Stimulated activated CD8-positive, alpha-beta memory T cell treated with anti-CD3 and anti-CD28 coated beads, Interleukin-2, amount 100 ng/mL, for 1 hour (primary cell): ENCODE results near the gene RAPGEF1.
A peak's percentile ranks its signal among the peaks of the same experiment; 100 is the strongest.

ENCODE experiments used
- DNase-seq, 2 donors: peaks; one replicate each; pipeline ENCODE4 v3.0.0-alpha.2; 2020; ENCODE audit warnings: low read depth in 2 of 2

RAPGEF1 gene

GRCh38 chr9:131587906-131588305 lies 152.0 kb downstream of the RAPGEF1 start:
- no peak for DNase-seq

DNA sequence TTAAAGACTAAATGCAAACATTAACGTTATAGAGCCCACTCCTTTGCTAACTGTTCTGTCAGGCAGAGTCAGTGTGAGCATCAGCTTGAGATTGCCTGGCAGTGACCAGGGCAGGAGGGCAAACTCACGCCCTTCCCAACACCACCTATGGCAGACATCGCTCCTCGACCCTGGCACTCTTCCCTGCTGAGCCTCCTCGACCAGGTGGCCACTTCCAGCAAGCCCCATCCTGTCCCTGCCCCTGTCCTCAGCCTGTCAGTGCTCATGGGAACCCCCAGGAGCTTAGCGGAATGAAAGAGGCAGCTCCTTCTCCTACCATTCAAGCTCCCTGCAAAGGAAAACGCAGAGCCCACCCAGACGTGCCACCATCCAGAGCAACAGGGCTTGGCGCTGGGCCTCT lies 152.5 kb downstream of the RAPGEF1 start:
- no peak for DNase-seq

GRCh38 chr9:131585375-131585774 lies 154.5 kb downstream of the RAPGEF1 start:
- DNase-seq, result peak; percentile 16 to 28

DNA sequence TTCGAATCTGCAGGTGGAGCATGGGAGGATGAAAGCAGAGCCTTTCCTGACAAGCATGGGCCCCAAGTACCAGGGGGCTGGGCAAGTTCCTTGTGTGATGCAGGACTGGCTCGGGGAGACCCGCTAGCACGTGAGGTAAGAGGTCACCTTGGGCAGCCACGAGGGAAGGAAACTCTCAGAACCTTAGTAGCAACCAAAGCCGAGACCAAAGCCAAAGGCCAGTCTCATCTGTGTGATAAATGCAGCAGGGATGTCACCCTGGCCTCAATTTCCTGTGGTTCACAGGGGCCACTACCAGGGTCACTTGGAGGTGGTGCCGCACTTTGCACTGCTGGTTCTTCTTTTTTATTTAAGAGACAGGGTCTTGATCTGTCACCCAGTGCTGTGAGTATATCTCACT lies 155.0 kb downstream of the RAPGEF1 start:
- DNase-seq, result no peak

GRCh38 chr9:131583836-131584555 lies 155.9 kb downstream of the RAPGEF1 start:
- DNase-seq, result no peak

DNA sequence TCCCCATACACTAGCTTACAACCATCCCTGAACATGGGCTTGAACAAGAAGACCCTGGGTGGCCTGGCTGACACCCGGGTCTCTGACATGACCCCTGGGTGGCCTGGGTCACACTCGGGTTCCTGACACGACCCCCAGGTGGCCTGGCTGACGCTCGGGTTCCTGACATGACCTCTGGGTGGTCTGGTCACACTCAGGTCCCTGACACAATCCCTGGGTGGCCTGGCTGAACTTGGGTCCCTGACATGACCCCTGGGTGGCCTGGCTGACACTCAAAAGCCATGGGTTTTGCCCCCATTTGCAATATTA lies 156.6 kb downstream of the RAPGEF1 start:
- no peak for DNase-seq

DNA sequence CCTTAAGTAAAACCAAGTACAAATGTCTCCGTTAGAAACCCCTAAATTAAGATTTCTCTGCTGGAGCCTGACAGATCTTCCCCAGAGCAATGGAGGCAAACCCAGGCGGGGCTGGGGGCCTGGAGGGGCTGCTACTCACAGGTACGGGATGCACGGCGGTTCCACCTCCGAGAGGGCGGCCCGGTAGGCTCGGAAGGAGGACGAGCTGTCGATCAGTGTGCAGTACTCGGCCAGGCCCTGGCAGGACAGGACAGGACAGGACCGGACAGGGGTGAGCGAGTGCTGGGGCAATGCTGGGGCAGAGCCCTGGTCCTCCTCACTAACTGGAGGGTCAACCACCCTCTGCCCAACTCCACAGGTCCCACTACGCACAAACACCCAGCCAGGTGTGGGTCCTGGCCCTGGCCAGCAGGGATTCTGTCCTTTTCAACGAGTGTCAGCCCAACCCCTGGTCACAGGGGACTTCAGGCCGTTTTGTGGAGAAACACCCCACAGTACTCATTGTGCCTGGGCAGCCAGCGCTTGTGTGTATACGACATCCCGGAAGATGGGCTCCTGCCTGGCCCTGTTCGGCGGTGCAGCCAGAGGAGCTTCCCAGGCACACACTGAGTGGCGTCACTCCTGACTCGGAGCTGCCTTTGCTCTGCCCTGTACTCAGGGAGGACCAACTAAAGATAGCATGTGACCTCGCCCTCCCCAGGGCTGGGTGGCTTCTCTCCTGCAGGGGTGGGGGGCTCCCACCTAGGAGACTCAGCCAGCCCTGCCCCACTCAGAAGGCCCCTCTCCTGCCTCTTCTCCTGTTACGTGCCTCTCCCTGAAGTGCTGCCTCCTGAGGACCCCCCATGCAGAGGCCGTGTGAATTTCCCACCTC lies 157.2 kb downstream of the RAPGEF1 start:
- DNase-seq, result no peak

GRCh38 chr9:131582056-131582455 lies 157.8 kb downstream of the RAPGEF1 start:
- no peak for DNase-seq

- no peak for DNase-seq
Observed at GRCh38 chr9:131580358-131580757, 159.5 kb downstream of the RAPGEF1 start.

DNA sequence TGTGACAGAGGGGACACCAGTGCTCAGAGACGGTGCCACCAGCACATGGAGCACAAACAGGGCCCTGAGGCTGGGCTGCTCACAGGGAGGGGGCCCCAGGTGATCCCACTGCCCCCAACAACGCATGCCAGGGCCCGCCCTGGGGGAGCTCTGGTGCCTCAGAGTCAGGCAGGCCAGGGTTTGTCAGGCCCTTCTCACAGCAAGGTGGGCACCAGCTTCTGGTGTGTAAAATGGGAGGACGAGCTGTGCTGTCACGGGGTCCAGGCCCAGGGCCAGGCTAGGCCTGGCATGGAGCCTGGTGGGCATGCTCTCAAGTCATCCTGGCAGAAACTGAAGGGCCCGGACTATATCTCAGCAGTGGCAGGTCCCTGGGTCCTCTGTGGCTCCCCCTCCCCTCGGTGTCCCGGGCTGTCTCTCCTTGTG lies 160.1 kb downstream of the RAPGEF1 start:
- DNase-seq, result no peak

DNA sequence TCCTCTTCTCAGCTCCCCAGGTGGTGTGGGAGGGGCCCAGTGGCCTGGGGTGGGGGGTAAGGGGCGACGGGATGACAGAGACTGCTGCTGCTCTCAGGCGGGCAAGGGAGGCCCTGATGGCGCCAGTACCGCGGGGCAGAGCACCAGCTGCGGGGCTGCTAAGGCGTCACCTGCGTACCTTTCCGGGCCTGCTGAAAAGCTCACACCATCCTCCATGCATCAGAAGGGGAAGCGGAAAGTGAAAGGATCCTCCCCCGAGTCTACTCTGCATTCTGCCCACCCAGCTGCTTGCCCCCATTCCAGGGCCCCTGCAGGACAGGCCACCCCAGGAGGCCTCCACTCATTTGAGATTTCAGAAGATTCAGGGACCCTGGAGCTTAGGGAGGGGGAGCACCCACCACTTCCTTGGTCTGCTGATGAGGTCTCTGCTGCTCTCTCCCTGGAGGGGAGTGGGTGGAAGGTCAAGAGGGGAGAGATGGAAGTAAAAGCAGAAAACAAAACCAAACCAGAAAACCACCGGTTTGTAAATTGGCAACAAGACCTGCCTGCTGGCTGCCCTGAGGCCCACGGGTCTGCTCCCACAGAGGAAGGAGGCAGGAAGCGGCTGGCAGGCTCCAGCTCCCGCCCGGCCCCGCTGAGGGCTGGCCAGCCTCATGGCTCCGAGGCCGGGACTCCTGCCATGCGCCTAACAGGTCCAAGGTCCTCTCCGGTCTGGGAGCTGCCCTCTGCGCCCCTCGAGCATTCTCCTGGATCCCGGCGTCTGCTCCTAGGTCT lies 161.0 kb downstream of the RAPGEF1 start:
- peak in 1 of 2 donors; percentile 16 for DNase-seq

GRCh38 chr9:131578021-131578420 lies 161.9 kb downstream of the RAPGEF1 start:
- no peak for DNase-seq

DNA sequence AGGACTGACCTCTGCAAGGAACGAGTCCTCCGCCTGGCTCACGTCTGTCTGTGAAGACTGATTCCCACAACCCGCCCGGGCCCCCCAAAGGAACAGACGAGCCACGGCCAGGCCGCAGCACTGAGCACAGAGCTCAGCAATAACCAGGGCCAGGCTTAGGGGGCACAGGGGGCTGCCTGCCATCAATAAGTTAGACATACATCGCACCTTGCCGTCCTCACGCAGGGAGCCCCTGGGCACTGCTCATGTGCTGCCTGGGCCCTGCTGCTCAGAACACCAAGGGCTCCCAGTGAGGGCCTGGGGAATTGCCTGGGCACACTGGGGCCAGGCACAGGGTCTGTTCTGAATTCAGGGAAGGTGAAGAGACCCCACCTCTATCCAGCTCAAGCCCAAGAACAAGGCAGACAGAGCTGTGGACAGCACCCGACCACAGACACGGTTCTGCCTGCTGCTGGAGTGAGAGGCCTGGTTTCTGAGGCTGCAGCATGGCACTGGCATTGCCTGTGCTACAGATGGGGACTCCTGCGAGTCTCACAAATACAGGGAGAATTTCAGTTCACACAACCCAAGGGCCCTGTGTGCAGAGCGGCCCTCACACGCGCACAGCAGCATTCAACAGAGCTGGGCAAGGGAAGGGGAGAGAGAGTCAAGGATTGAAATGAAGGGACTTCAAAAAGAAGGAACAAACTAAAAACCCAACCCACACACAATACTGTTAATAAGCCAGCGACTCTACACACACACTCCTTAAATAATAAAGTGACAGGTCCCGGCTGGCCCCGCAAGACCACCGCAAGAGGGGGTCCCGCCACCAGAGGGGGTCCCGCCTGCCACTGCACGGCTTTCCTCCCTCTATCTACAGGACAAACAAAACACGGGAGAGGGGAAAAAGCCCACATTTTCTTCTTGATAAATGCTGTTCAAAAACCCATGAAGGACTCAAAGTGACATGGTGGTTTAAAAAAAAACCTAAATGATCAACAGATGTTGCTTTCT lies 162.6 kb downstream of the RAPGEF1 start:
- no peak for DNase-seq

DNA sequence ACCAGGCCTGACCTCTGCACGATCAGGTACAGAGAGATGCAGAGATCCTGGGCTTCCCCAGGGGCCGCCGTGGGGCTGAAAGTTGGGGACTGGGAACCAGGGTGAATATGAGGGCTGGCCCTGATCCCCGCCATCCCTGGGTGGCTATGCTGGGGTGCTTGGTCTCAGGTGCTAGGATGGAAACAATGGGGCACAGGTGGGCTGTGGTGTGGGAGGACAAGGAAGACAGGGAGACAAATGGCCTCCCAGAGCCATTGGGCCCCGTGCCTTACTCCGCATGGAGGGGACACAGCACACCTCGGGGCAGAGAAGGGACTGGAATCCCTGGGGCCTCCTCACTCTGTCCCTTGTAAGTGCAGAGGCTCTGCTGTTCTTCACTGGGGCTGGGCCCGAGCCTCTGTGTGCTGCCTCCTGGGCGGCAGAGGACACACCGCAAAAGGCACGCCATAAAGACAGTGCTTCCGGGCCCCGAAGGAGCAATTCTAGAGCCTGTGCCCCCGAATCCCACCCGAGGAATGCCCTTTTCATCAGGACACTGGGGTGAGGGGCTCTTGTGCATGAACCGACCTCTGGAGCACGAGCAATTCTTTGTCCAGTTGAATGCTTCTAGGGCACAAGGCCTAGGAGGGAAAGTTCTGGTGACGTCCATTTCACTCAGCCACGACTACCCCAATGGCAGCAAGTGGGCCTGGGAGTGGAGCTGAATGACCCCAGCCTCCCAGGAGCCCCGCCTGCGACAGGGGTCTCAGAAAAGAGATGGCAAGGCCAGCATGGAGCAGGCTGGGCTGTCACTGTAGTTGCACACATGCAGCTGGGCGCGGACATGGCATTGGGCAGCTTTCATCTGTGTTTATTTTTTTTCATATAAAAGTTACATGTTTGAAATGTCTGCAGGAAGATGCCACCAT lies 163.7 kb downstream of the RAPGEF1 start:
- no peak for DNase-seq

DNA sequence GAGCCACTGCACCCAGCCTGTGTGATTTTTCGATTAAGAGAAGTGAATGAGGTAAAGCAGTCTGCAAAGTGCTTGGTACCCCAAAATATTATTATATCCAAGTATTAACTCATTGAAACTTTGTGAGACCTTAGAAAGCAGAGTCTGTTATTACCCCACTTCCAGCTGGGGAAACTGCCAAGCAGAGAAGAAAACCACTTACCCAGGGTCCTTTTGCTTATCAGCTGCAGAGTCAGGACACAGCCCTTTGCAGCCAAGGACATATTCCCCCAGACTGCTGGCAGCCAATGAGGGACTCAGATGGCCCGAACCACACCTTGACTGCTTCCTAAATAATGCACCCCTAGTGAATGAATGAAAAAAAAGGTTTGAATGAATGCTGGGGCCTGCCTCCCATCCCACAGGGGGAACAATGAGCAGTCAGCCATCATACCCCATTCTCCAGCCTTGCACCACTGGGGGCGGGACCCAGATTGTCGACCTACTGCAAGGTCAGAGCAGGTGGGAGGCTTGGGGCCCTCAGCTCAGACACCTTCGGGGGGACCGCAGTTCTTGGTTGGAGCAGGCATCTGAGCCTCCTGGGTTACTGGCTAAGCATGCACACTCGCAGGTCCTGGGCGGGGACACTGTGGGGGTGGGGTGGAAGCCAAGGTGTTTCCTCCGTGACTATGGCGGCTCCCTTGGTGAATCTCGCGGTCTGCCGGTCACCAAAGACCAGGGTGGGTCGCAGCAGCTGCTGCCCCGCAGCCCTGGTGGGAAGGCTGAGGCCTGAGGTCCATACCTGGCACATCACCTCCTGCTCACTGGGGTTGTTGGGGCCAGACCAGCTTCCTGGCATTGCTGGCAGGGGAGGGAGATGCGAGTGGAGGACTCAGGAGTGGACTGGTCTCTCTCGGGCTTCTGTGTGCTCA lies 164.9 kb downstream of the RAPGEF1 start:
- DNase-seq, result no peak

DNA sequence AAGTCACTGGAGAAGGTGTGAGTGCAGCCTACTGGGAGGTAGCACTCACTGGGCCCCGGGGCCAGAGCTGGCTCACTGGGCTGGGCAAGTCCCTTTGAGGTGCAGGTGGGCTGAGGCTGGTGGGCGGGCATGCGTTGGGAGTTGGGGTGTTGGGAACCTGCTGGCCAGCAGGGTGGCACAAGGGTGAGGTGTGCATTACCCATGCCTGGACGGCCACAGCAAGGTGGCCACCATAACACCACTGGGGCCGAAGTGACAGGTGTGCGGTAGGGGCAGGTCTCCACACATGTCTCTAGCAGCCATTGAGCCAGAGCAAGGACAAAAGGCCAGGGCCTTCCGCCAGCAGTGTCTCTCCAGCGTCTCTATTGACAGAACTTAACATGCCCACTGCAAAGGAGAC lies 172.0 kb downstream of the RAPGEF1 start:
- DNase-seq, result no peak

GRCh38 chr9:131566158-131566557 lies 173.7 kb downstream of the RAPGEF1 start:
- no peak for DNase-seq

GRCh38 chr9:131565369-131565768 lies 174.5 kb downstream of the RAPGEF1 start:
- DNase-seq, result no peak
